Immature natural killer cell (primary cell): Measurements from ENCODE around the gene MSMO1. TPM values are rescaled to one million over a fixed set of nuclear protein-coding genes. Genes with fewer than 3 reads are reported as not detected.
"Not testable (repeated sequence)": the region's sequence is repeated elsewhere in the genome, so short reads cannot be mapped to it uniquely, and the experiment has no call there.

Source experiments
- DNase-seq, 3 donors: peaks; one replicate each; pipeline ENCODE4 v3.0.0; 2022; ENCODE audit warnings: mixed read lengths in 1 of 3
- H3K27ac Mint-ChIP-seq, 6 donors: one replicate each; pipeline ENCODE4 v1.8.0; 2020; ENCODE audit warnings: mixed read lengths in 6 of 6, mild to moderate bottlenecking in 5 of 6, inconsistent platforms in 4 of 6, moderate library complexity in 3 of 6
- H3K27me3 Mint-ChIP-seq, 3 donors: one replicate each; pipeline ENCODE4 v1.8.0; 2020 to 2021; ENCODE audit warnings: low read depth in 3 of 3, mild to moderate bottlenecking in 3 of 3, mixed read lengths in 3 of 3, moderate library complexity in 3 of 3, inconsistent platforms in 1 of 3
- H3K36me3 Mint-ChIP-seq, 3 donors: one replicate each; pipeline ENCODE4 v1.8.0; 2020; ENCODE audit warnings: mixed read lengths in 3 of 3, inconsistent platforms in 2 of 3, mild to moderate bottlenecking in 2 of 3
- H3K4me1 Mint-ChIP-seq, 2 donors: one replicate each; pipeline ENCODE4 v1.8.0; 2020; ENCODE audit warnings: inconsistent platforms in 2 of 2, mild to moderate bottlenecking in 2 of 2, mixed read lengths in 2 of 2, moderate library complexity in 1 of 2
- H3K4me3 Mint-ChIP-seq, 5 donors: one replicate each; pipeline ENCODE4 v1.8.0; 2020; ENCODE audit warnings: mild to moderate bottlenecking in 5 of 5, mixed read lengths in 5 of 5, inconsistent platforms in 3 of 5, moderate library complexity in 3 of 5
- H3K9me3 Mint-ChIP-seq, 6 donors: one replicate each; pipeline ENCODE4 v1.8.0; 2020; ENCODE audit warnings: mild to moderate bottlenecking in 6 of 6, mixed read lengths in 6 of 6, inconsistent platforms in 4 of 6, moderate library complexity in 3 of 6
- polyA plus RNA-seq, 3 donors: library from polyadenylated mRNA; unstranded; fragments of 300-500 nt; fragmentation: Illumina TruSeq; gene quantifications; one replicate each; pipeline ENCODE4 v1.2.3, GENCODE V29; 2021

MSMO1 gene
- polyA plus RNA-seq, 3 donors from 2014 or later, result 22.2 to 23.8 (median 22.5) TPM

- Mint-ChIP-seq H3K9me3 (no peaks in the 10 kb centered on the region), H3K36me3 (peaks cover 0 to 6% (median 0%) of the 10 kb centered on the region in 3 donors), H3K4me1 (peaks cover 0 to 37% of the 10 kb centered on the region in 2 donors), H3K4me3 (no peak overlapping the region), H3K27ac (no peak overlapping the region), H3K27me3 (peaks cover 0 to 1% (median 0%) of the 10 kb centered on the region in 3 donors)
- DNase-seq, result no peak
These were observed 2.6 kb downstream of the MSMO1 start for GRCh38 chr4:165330071-165330470.

GRCh38 chr4:165330666-165331065 lies 3.2 kb downstream of the MSMO1 start:
- Mint-ChIP-seq H3K4me1 (peaks cover 0 to 34% of the 10 kb centered on the region in 2 donors), H3K36me3 (peaks cover 0 to 10% (median 0%) of the 10 kb centered on the region in 3 donors), H3K27me3 (no peaks in the 10 kb centered on the region), H3K27ac (peak overlapping the region in 2 of 6 donors; percentile 2 to 31), H3K9me3 (no peaks in the 10 kb centered on the region), H3K4me3 (no peak overlapping the region)
- DNase-seq, result no peak

GRCh38 chr4:165331359-165331758 lies 3.9 kb downstream of the MSMO1 start:
- peak overlapping the region in 2 of 6 donors; percentile 11 to 60 for H3K27ac Mint-ChIP-seq
- H3K4me3 Mint-ChIP-seq, result no peak overlapping the region
- peaks cover 0 to 27% of the 10 kb centered on the region in 2 donors for H3K4me1 Mint-ChIP-seq
- DNase-seq, result no peak
- peaks cover 0 to 10% (median 0%) of the 10 kb centered on the region in 3 donors for H3K36me3 Mint-ChIP-seq
- no peaks in the 10 kb centered on the region for H3K27me3 Mint-ChIP-seq
- no peaks in the 10 kb centered on the region for H3K9me3 Mint-ChIP-seq

- Mint-ChIP-seq H3K9me3 (no peaks in the 10 kb centered on the region), H3K27me3 (no peaks in the 10 kb centered on the region), H3K27ac (peak overlapping the region in 2 of 6 donors; percentile 11 to 53), H3K4me1 (peaks cover 0 to 26% of the 10 kb centered on the region in 2 donors), H3K36me3 (peaks cover 0 to 10% (median 0%) of the 10 kb centered on the region in 3 donors), H3K4me3 (peak overlapping the region in 1 of 5 donors; percentile 19)
- DNase-seq, result no peak
These were observed 4.4 kb downstream of the MSMO1 start for GRCh38 chr4:165331823-165332222.

GRCh38 chr4:165332502-165332901 lies 5.0 kb downstream of the MSMO1 start:
- H3K4me1 Mint-ChIP-seq, result peaks cover 0 to 26% of the 10 kb centered on the region in 2 donors
- no peaks in the 10 kb centered on the region for H3K27me3 Mint-ChIP-seq
- peaks cover 0 to 14% (median 0%) of the 10 kb centered on the region in 3 donors for H3K36me3 Mint-ChIP-seq
- H3K27ac Mint-ChIP-seq, result peak overlapping the region in 2 of 6 donors; percentile 36 to 53
- no peaks in the 10 kb centered on the region for H3K9me3 Mint-ChIP-seq
- peak overlapping the region in 1 of 5 donors; percentile 2 for H3K4me3 Mint-ChIP-seq
- DNase-seq, result no peak

- Mint-ChIP-seq H3K4me1 (peaks cover 0 to 25% of the 10 kb centered on the region in 2 donors), H3K27ac (peak overlapping the region in 1 of 6 donors; percentile 44), H3K27me3 (no peaks in the 10 kb centered on the region), H3K9me3 (no peaks in the 10 kb centered on the region), H3K4me3 (no peak overlapping the region), H3K36me3 (peaks cover 0 to 17% (median 0%) of the 10 kb centered on the region in 3 donors)
- no peak for DNase-seq
These were observed 7.8 kb downstream of the MSMO1 start for GRCh38 chr4:165335163-165335703.

- Mint-ChIP-seq H3K9me3 (no peaks in the 10 kb centered on the region), H3K27ac (peak overlapping the region in 1 of 6 donors; percentile 67), H3K4me3 (no peak overlapping the region), H3K4me1 (peaks cover 0 to 12% of the 10 kb centered on the region in 2 donors), H3K27me3 (no peaks in the 10 kb centered on the region), H3K36me3 (peaks cover 0 to 26% (median 0%) of the 10 kb centered on the region in 3 donors)
- no peak for DNase-seq
These were observed 9.3 kb downstream of the MSMO1 start for GRCh38 chr4:165336743-165337142.

GRCh38 chr4:165342340-165342739 lies 14.9 kb downstream of the MSMO1 start:
- peaks cover 0 to 19% (median 0%) of the 10 kb centered on the region in 3 donors for H3K36me3 Mint-ChIP-seq
- H3K27me3 Mint-ChIP-seq, H3K4me1 Mint-ChIP-seq, H3K27ac Mint-ChIP-seq, H3K9me3 Mint-ChIP-seq, H3K4me3 Mint-ChIP-seq, DNase-seq: not testable (repeated sequence)

GRCh38 chr4:165343353-165344191 lies 16.1 kb downstream of the MSMO1 start:
- peaks cover 0 to 16% (median 0%) of the 10 kb centered on the region in 3 donors for H3K36me3 Mint-ChIP-seq
- peak overlapping the region in 1 of 6 donors; percentile 42 for H3K27ac Mint-ChIP-seq
- no peak for DNase-seq

GRCh38 chr4:165345666-165346417 lies 18.4 kb downstream of the MSMO1 start:
- Mint-ChIP-seq H3K9me3 (no peaks in the 10 kb centered on the region), H3K4me1 (no peaks in the 10 kb centered on the region), H3K27me3 (peaks cover 2 to 3% (median 3%) of the 10 kb centered on the region in 3 donors), H3K36me3 (peaks cover 0 to 8% (median 0%) of the 10 kb centered on the region in 3 donors), H3K4me3 (no peak overlapping the region), H3K27ac (no peak overlapping the region)
- no peak for DNase-seq

More at GRCh38 chr4:165343353-165344191, 16.1 kb downstream of the MSMO1 start:
- Mint-ChIP-seq H3K27me3 (peaks cover 0 to 3% (median 2%) of the 10 kb centered on the region in 3 donors), H3K9me3 (no peaks in the 10 kb centered on the region), H3K4me1 (no peaks in the 10 kb centered on the region), H3K4me3 (no peak overlapping the region)

- H3K27ac Mint-ChIP-seq, result no peak overlapping the region
- peaks cover 0 to 5% (median 0%) of the 10 kb centered on the region in 3 donors for H3K36me3 Mint-ChIP-seq
- H3K9me3 Mint-ChIP-seq, result no peaks in the 10 kb centered on the region
- no peak for DNase-seq
- peaks cover 0 to 14% (median 3%) of the 10 kb centered on the region in 3 donors for H3K27me3 Mint-ChIP-seq
- no peak overlapping the region for H3K4me3 Mint-ChIP-seq
- H3K4me1 Mint-ChIP-seq, result no peaks in the 10 kb centered on the region
These were observed 20.4 kb downstream of the MSMO1 start for GRCh38 chr4:165347647-165348569.

- Mint-ChIP-seq H3K27me3 (peaks cover 0 to 19% (median 1%) of the 10 kb centered on the region in 3 donors), H3K4me3 (no peak overlapping the region), H3K36me3 (no peaks in the 10 kb centered on the region), H3K9me3 (no peaks in the 10 kb centered on the region), H3K27ac (no peak overlapping the region), H3K4me1 (no peaks in the 10 kb centered on the region)
- no peak for DNase-seq
These were observed 24.1 kb downstream of the MSMO1 start for GRCh38 chr4:165351359-165352130.
